ENCODE results near the gene NXPH4.

GRCh38 chr12:57262126-57262822 is 45.7 kb downstream of the NXPH4 start:
- no peak for TF ChIP-seq POLR2AphosphoS5 (IDR thresholded peaks at IDR 0.05; ENCODE audit: borderline replicate concordance, low read depth, low read length)
- TF ChIP-seq FOXP2 (optimal IDR thresholded peaks at IDR 0.05; ENCODE audit: control extremely low read depth, extremely low read length, insufficient read depth) = no peak
- no peak for TF ChIP-seq EZH2 (IDR thresholded peaks at IDR 0.05)

Data from SK-N-MC (cell line).